Esophagus muscularis mucosa (tissue), 4 donors: ENCODE measurements around the gene TRDN. TPM values are rescaled to one million over a fixed set of nuclear protein-coding genes. Genes with fewer than 3 reads are reported as not detected.

Source experiments
- DNase-seq: peaks from one replicate; pipeline ENCODE4 v3.0.0-alpha.2; 2017; ENCODE audit errors: extremely low spot score
- H3K27ac ChIP-seq, 4 donors: fragments of 200-600 bp; sonication (generic); replicated peaks in 1 of 4; 1 replicate in 3 of 4; 2 replicates in 1 of 4; pipeline ENCODE4 v1.5.1; 2016 to 2019; ENCODE audit warnings: mild to moderate bottlenecking in 1 of 4
- H3K27me3 ChIP-seq, 4 donors: fragments of 200-600 bp; sonication (generic); one replicate each; pipeline versions ENCODE4 v1.5.1 to v1.6.0; 2016 to 2019
- H3K36me3 ChIP-seq, 4 donors: fragments of 200-600 bp; sonication (generic); one replicate each; pipeline ENCODE4 v1.5.1; 2016 to 2019
- H3K4me1 ChIP-seq, 4 donors: fragments of 200-600 bp; sonication (generic); one replicate each; pipeline ENCODE4 v1.5.1; 2016 to 2019
- H3K4me3 ChIP-seq, 4 donors: fragments of 200-600 bp; sonication (generic); 1 replicate in 2 of 4; 2 replicates in 2 of 4; pipeline ENCODE4 v1.5.1; 2016 to 2019; ENCODE audit warnings: mild to moderate bottlenecking in 4 of 4, moderate library complexity in 1 of 4
- H3K9me3 ChIP-seq, 4 donors: fragments of 200-600 bp; sonication (generic); 1 replicate in 3 of 4; 2 replicates in 1 of 4; pipeline ENCODE4 v1.5.1; 2016 to 2019
- EP300 ChIP-seq: sonication (generic); formaldehyde crosslinking; IDR thresholded peaks from one replicate; pipeline ENCODE4 v1.6.1; 2017; ENCODE audit warnings: antibody characterized with exemption
- POLR2A ChIP-seq: fragments of 450-650 bp; IDR thresholded peaks from one replicate; pipeline ENCODE4 v1.6.1; 2017; ENCODE audit warnings: antibody characterized with exemption, moderate library complexity, mild to moderate bottlenecking, low read depth
- POLR2AphosphoS5 ChIP-seq, 2 donors: sonication (generic); formaldehyde crosslinking; IDR thresholded peaks; one replicate each; pipeline ENCODE4 v1.6.1; 2017; ENCODE audit warnings: antibody characterized with exemption in 2 of 2
- WGBS: methylation state at CpG from one replicate; pipeline ENCODE4 v1.1.5; 2018; 5-methylcytosine and 5-hydroxymethylcytosine counted together
- intact Hi-C: fragments of 100-400 bp; cut with DNase I; formaldehyde crosslinking; loops from one replicate; pipeline ENCODE4 v1.15.1; 2023
- total RNA-seq, 4 donors: library from RNA; depleted of rRNA; stranded (reverse); fragments of >200 nt; gene quantifications; one replicate each; pipeline versions ENCODE4 v1.1.0 to v1.2.1, GENCODE V29; 2016
- TF ChIP-seq, protein P1 (sequence below), 3 experiments: fragments of 200-600 bp in 2 of 3; fragments of 450-650 bp in 1 of 3; sonication (generic) in 2 of 3; IDR thresholded peaks; one replicate each; pipeline ENCODE4 v1.5.1; 2017 to 2019; ENCODE audit warnings: antibody characterized with exemption in 3 of 3, mild to moderate bottlenecking in 2 of 3, moderate library complexity in 1 of 3

TRDN gene
- total RNA-seq, 4 donors from 2014 or later, result not detected

DNA sequence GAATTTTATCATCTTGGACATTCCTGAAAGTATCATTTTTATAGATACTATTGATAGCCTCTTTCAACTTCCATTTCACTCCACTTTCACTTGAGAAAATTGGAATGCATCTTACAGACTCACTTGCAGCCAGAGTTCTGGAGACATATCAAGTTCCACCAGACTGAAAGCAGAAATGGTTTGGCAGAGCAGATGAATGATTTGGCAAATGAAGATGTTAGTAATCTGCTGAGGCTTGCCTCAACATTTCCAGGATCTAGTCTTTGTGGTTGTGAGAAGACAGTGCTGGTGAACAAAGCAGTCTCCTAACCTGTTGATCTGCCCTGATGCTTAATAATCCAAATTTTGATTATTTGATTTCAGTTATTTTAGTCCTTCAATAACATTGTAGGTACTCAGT is 202.6 kb downstream of the TRDN start:
- no peak for TF ChIP-seq POLR2AphosphoS5 (IDR thresholded peaks at IDR 0.05)
- intact Hi-C loops, result no loop called here

GRCh38 chr6:123430970-123431369 is 205.8 kb downstream of the TRDN start:
- Histone ChIP-seq H3K4me1 (no peaks in the 10 kb centered on the region), H3K4me3 (no peak overlapping the region), H3K27me3 (no peaks in the 10 kb centered on the region), H3K9me3 (no peaks in the 10 kb centered on the region), H3K27ac (no peak overlapping the region), H3K36me3 (no peaks in the 10 kb centered on the region)
- no peak for TF ChIP-seq POLR2A
- TF ChIP-seq POLR2AphosphoS5 (IDR thresholded peaks at IDR 0.05), result no peak
- TF ChIP-seq, protein P1, sequence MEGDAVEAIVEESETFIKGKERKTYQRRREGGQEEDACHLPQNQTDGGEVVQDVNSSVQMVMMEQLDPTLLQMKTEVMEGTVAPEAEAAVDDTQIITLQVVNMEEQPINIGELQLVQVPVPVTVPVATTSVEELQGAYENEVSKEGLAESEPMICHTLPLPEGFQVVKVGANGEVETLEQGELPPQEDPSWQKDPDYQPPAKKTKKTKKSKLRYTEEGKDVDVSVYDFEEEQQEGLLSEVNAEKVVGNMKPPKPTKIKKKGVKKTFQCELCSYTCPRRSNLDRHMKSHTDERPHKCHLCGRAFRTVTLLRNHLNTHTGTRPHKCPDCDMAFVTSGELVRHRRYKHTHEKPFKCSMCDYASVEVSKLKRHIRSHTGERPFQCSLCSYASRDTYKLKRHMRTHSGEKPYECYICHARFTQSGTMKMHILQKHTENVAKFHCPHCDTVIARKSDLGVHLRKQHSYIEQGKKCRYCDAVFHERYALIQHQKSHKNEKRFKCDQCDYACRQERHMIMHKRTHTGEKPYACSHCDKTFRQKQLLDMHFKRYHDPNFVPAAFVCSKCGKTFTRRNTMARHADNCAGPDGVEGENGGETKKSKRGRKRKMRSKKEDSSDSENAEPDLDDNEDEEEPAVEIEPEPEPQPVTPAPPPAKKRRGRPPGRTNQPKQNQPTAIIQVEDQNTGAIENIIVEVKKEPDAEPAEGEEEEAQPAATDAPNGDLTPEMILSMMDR (IDR thresholded peaks at IDR 0.05), result no peak
- TF ChIP-seq EP300, result no peak
- no peak for DNase-seq
- 22% methylated on average over 3 of the region's 3 CpGs for WGBS
- intact Hi-C loops, result no loop called here

More for the DNA sequence above, 202.6 kb downstream of the TRDN start:
- Histone ChIP-seq H3K4me3 (no peak overlapping the region), H3K4me1 (no peaks in the 10 kb centered on the region), H3K9me3 (no peaks in the 10 kb centered on the region), H3K27ac (no peak overlapping the region), H3K36me3 (no peaks in the 10 kb centered on the region), H3K27me3 (no peaks in the 10 kb centered on the region)
- no peak for DNase-seq

DNA sequence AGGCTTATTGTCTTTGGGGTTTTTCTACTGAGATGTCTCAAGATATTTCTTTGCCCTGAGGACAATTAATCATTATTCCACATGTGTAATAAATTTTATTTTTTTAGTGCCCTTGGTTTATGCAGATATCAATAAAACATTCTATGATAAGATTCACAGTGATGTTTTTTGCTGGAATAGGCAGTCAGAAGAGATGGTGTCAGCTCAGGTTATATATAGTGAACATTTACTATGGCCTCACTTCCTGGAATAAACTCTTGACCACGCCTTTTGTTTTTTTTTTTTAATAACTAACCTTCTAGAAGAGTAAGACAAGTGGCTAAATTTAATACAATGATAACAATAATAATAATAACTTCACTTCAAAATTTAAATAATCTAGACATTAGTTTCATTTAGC is 209.7 kb downstream of the TRDN start:
- no peak for DNase-seq
- H3K9me3 ChIP-seq, result no peaks in the 10 kb centered on the region
- no peaks in the 10 kb centered on the region for H3K4me1 ChIP-seq
- no peak overlapping the region for H3K4me3 ChIP-seq
- intact Hi-C loops, result no loop called here
- WGBS, result 77% methylated on average over 1 of the region's 1 CpG
- TF ChIP-seq POLR2AphosphoS5 (IDR thresholded peaks at IDR 0.05), result no peak
- no peak for TF ChIP-seq EP300
- TF ChIP-seq, protein P1 (IDR thresholded peaks at IDR 0.05), result no peak
- TF ChIP-seq POLR2A, result no peak
- H3K36me3 ChIP-seq, result no peaks in the 10 kb centered on the region
- no peak overlapping the region for H3K27ac ChIP-seq
- no peaks in the 10 kb centered on the region for H3K27me3 ChIP-seq

GRCh38 chr6:123423130-123423529 is 213.6 kb downstream of the TRDN start:
- H3K27ac ChIP-seq, result no peak overlapping the region
- H3K27me3 ChIP-seq, result no peaks in the 10 kb centered on the region
- DNase-seq, result no peak
- no peaks in the 10 kb centered on the region for H3K4me1 ChIP-seq
- 79% methylated on average over 1 of the region's 1 CpG for WGBS
- no peaks in the 10 kb centered on the region for H3K9me3 ChIP-seq
- no peaks in the 10 kb centered on the region for H3K36me3 ChIP-seq
- intact Hi-C loops, result no loop called here
- no peak for TF ChIP-seq POLR2A
- H3K4me3 ChIP-seq, result no peak overlapping the region

- Histone ChIP-seq H3K4me3 (no peak overlapping the region), H3K27me3 (no peaks in the 10 kb centered on the region), H3K4me1 (no peaks in the 10 kb centered on the region), H3K36me3 (no peaks in the 10 kb centered on the region), H3K27ac (no peak overlapping the region), H3K9me3 (no peaks in the 10 kb centered on the region)
- TF ChIP-seq EP300, result no peak
- no peak for TF ChIP-seq POLR2AphosphoS5 (IDR thresholded peaks at IDR 0.05)
- TF ChIP-seq POLR2A, result no peak
- TF ChIP-seq, protein P1 (IDR thresholded peaks at IDR 0.05), result no peak
- intact Hi-C loops, result no loop called here
- DNase-seq, result no peak
- WGBS, result 80% methylated on average over 1 of the region's 1 CpG
Measured at GRCh38 chr6:123420512-123420911, 216.2 kb downstream of the TRDN start.

DNA sequence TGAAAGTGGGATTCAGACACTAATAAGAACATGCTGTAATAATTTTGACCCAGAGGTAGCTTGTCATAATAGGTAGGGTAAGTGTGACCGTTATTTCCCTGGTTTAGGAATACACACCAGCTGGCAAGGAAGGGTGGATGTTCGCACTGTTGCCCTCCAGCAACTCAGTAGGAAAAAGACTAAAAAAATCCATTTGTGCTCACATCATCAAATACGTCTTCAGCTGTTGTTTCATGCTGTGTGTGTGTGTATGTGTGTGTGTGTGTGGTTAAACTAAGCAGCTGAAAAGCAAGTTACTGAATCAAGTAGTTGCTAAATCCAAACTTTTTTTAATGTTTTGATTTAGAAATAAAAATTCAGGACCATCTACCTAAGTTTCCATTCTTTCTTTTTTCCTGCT is 218.7 kb downstream of the TRDN start:
- Histone ChIP-seq H3K4me3 (no peak overlapping the region), H3K4me1 (no peaks in the 10 kb centered on the region), H3K36me3 (no peaks in the 10 kb centered on the region), H3K27ac (no peak overlapping the region), H3K9me3 (no peaks in the 10 kb centered on the region), H3K27me3 (no peaks in the 10 kb centered on the region)
- intact Hi-C loops, result loop anchor here (10.0 kb wide), 1 partner anchor 297 kb away; no protein-coding TSS in a partner anchor
- TF ChIP-seq EP300, result no peak
- TF ChIP-seq, protein P1 (IDR thresholded peaks at IDR 0.05), result no peak
- TF ChIP-seq POLR2A, result no peak
- TF ChIP-seq POLR2AphosphoS5 (IDR thresholded peaks at IDR 0.05), result no peak
- no peak for DNase-seq
- WGBS, result 65% methylated on average over 3 of the region's 3 CpGs
